Vagina (tissue), 2 donors: ENCODE data around the gene FSTL5.

ENCODE experiments used
- POLR2AphosphoS5 ChIP-seq, 2 donors: sonication (generic); formaldehyde crosslinking; IDR thresholded peaks; one replicate each; pipeline ENCODE4 v1.9.0; 2017; ENCODE audit warnings: antibody characterized with exemption in 2 of 2, mild to moderate bottlenecking in 2 of 2, low read depth in 1 of 2; ENCODE audit not compliant: insufficient read depth in 1 of 2
- TF ChIP-seq, protein P1 (sequence below), 3 experiments: fragments of 450-650 bp in 2 of 3; fragments of 200-600 bp in 1 of 3; sonication (generic) in 1 of 3; IDR thresholded peaks; one replicate each; pipeline ENCODE4 v1.5.1; 2017 to 2019; ENCODE audit warnings: antibody characterized with exemption in 3 of 3, mild to moderate bottlenecking in 2 of 3, moderate library complexity in 2 of 3

- TF ChIP-seq, protein P1, sequence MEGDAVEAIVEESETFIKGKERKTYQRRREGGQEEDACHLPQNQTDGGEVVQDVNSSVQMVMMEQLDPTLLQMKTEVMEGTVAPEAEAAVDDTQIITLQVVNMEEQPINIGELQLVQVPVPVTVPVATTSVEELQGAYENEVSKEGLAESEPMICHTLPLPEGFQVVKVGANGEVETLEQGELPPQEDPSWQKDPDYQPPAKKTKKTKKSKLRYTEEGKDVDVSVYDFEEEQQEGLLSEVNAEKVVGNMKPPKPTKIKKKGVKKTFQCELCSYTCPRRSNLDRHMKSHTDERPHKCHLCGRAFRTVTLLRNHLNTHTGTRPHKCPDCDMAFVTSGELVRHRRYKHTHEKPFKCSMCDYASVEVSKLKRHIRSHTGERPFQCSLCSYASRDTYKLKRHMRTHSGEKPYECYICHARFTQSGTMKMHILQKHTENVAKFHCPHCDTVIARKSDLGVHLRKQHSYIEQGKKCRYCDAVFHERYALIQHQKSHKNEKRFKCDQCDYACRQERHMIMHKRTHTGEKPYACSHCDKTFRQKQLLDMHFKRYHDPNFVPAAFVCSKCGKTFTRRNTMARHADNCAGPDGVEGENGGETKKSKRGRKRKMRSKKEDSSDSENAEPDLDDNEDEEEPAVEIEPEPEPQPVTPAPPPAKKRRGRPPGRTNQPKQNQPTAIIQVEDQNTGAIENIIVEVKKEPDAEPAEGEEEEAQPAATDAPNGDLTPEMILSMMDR (IDR thresholded peaks at IDR 0.05), result no peak
- TF ChIP-seq POLR2AphosphoS5 (IDR thresholded peaks at IDR 0.05; ENCODE audit: insufficient read depth in 1 of 2, low read depth in 1 of 2), result no peak
These were observed 719.2 kb downstream of the FSTL5 start for GRCh38 chr4:161444626-161445025.
